ENCODE results near the gene GRIK4. TPM values are rescaled to one million over a fixed set of nuclear protein-coding genes. Genes with fewer than 3 reads are reported as not detected.

GRIK4 gene
- total RNA-seq, 2 experiments from 2014 or later: 0.06 TPM; not detected in 1

- CTCF ChIA-PET (ENCODE audit: unreplicated experiment): no interaction called here
- H3K4me1 ChIP-seq (ENCODE audit: insufficient read depth, low read length, poor library complexity, severe bottlenecking): no peaks in the 10 kb centered on the region
These were observed 6.3 kb downstream of the GRIK4 start for GRCh38 chr11:120517801-120518291.

GRCh38 chr11:120518356-120518755, 6.8 kb downstream of the GRIK4 start:
- Histone ChIP-seq H3K9me3 (ENCODE audit: low read length) (no peaks in the 10 kb centered on the region), H3K36me3 (ENCODE audit: insufficient read depth, low read length) (no peaks in the 10 kb centered on the region), H3K27ac (ENCODE audit: low read depth, low read length, poor library complexity, severe bottlenecking) (no peak overlapping the region), H3K9me2 (ENCODE audit: insufficient read depth, low read length) (no peaks in the 10 kb centered on the region), H3K4me2 (ENCODE audit: low read length) (no peak overlapping the region), H4K20me1 (ENCODE audit: insufficient read depth, low read length) (no peaks in the 10 kb centered on the region), H2AFZ (ENCODE audit: low read length) (no peak overlapping the region), H3K4me3 (ENCODE audit: low read depth, low read length, poor library complexity, severe bottlenecking) (no peak overlapping the region), H3K4me1 (ENCODE audit: insufficient read depth, low read length, poor library complexity, severe bottlenecking) (no peaks in the 10 kb centered on the region), H3K79me2 (ENCODE audit: insufficient read depth, low read depth, low read length) (no peaks in the 10 kb centered on the region)
- no peak for DNase-seq (ENCODE audit: low spot score)
- BruUV-seq (replicated peaks): no TSS peak
- intact Hi-C loops (cut with micrococcal nuclease; ENCODE audit: unreplicated experiment): no loop called here
- ChIA-PET POLR2A (interaction anchor here (0.9 kb wide), 1 partner anchor 409 kb away, joined by 3 read pairs; no protein-coding TSS in a partner anchor), CTCF (ENCODE audit: unreplicated experiment) (no interaction called here)
- no peak for TF ChIP-seq EZH2phosphoT487 (IDR thresholded peaks at IDR 0.05; ENCODE audit: borderline replicate concordance, low read depth, low read length)
- no peak for TF ChIP-seq CTCF (conservative IDR thresholded peaks at IDR 0.05; ENCODE audit: low read length)

More at GRCh38 chr11:120517801-120518291, 6.3 kb downstream of the GRIK4 start:
- Histone ChIP-seq H4K20me1 (ENCODE audit: insufficient read depth, low read length) (no peaks in the 10 kb centered on the region), H3K9me3 (ENCODE audit: low read length) (no peaks in the 10 kb centered on the region), H3K4me2 (ENCODE audit: low read length) (no peak overlapping the region), H3K9me2 (ENCODE audit: insufficient read depth, low read length) (no peaks in the 10 kb centered on the region), H3K36me3 (ENCODE audit: insufficient read depth, low read length) (no peaks in the 10 kb centered on the region), H2AFZ (ENCODE audit: low read length) (no peak overlapping the region), H3K27ac (ENCODE audit: low read depth, low read length, poor library complexity, severe bottlenecking) (no peak overlapping the region), H3K4me3 (ENCODE audit: low read depth, low read length, poor library complexity, severe bottlenecking) (no peak overlapping the region), H3K79me2 (ENCODE audit: insufficient read depth, low read depth, low read length) (no peaks in the 10 kb centered on the region)
- no TSS peak for BruUV-seq (replicated peaks)
- POLR2A ChIA-PET: no interaction called here
- no peak for DNase-seq (ENCODE audit: low spot score)
- intact Hi-C loops (cut with micrococcal nuclease; ENCODE audit: unreplicated experiment): no loop called here
- no peak for TF ChIP-seq EZH2phosphoT487 (IDR thresholded peaks at IDR 0.05; ENCODE audit: borderline replicate concordance, low read depth, low read length)
- TF ChIP-seq CTCF (conservative IDR thresholded peaks at IDR 0.05; ENCODE audit: low read length): no peak

- CTCF ChIA-PET (ENCODE audit: unreplicated experiment): no interaction called here
- no TSS peak for BruUV-seq (replicated peaks)
These were observed 7.9 kb downstream of the GRIK4 start for GRCh38 chr11:120519474-120519873.

More at GRCh38 chr11:120519474-120519873, 7.9 kb downstream of the GRIK4 start:
- Histone ChIP-seq H4K20me1 (ENCODE audit: insufficient read depth, low read length) (no peaks in the 10 kb centered on the region), H3K4me1 (ENCODE audit: insufficient read depth, low read length, poor library complexity, severe bottlenecking) (no peaks in the 10 kb centered on the region), H3K27ac (ENCODE audit: low read depth, low read length, poor library complexity, severe bottlenecking) (no peak overlapping the region), H3K4me2 (ENCODE audit: low read length) (no peak overlapping the region), H3K9me3 (ENCODE audit: low read length) (no peaks in the 10 kb centered on the region), H3K36me3 (ENCODE audit: insufficient read depth, low read length) (no peaks in the 10 kb centered on the region), H3K4me3 (ENCODE audit: low read depth, low read length, poor library complexity, severe bottlenecking) (no peak overlapping the region), H3K79me2 (ENCODE audit: insufficient read depth, low read depth, low read length) (no peaks in the 10 kb centered on the region), H2AFZ (ENCODE audit: low read length) (no peak overlapping the region), H3K9me2 (ENCODE audit: insufficient read depth, low read length) (no peaks in the 10 kb centered on the region)
- no peak for DNase-seq (ENCODE audit: low spot score)
- intact Hi-C loops (cut with micrococcal nuclease; ENCODE audit: unreplicated experiment): no loop called here
- POLR2A ChIA-PET: interaction anchor here (0.7 kb wide), 1 partner anchor 349 kb away, joined by 3 read pairs; no protein-coding TSS in a partner anchor
- TF ChIP-seq CTCF (conservative IDR thresholded peaks at IDR 0.05; ENCODE audit: low read length) (no peak), EZH2phosphoT487 (IDR thresholded peaks at IDR 0.05; ENCODE audit: borderline replicate concordance, low read depth, low read length) (no peak)

Measured in OCI-LY7 (cell line).